H1 (cell line): ENCODE results near the gene NAA20. TPM values are rescaled to one million over a fixed set of nuclear protein-coding genes. Genes with fewer than 3 reads are reported as not detected.
A peak's percentile ranks its signal among the peaks of the same experiment; 100 is the strongest.

Source experiments
- KDM1A ChIP-seq: fragments of 200-600, 300-600 bp; sonication (generic); IDR thresholded peaks from 2 replicates; pipeline ENCODE4 v1.7.1; 2016; ENCODE audit warnings: mild to moderate bottlenecking, low read length, borderline replicate concordance
- MAFK ChIP-seq: IDR thresholded peaks from 2 replicates; pipeline ENCODE4 v1.6.1; 2012; ENCODE audit warnings: low read depth, mild to moderate bottlenecking, improper control_type of control experiment, low read length
- ZNF274 ChIP-seq: IDR thresholded peaks from 2 replicates; pipeline ENCODE4 v1.7.0; 2012; ENCODE audit warnings: low read length, borderline replicate concordance; ENCODE audit errors: extremely low read depth
- polyA plus RNA-seq, 7 experiments: library from polyadenylated mRNA; depleted of rRNA in 3 of 7; stranded (reverse) in 5 of 7; unstranded in 2 of 7; fragments of >200 nt in 5 of 7; fragments of 200-250 nt in 2 of 7; gene quantifications; 1 replicate in 5 of 7; 2 replicates in 1 of 7; 4 replicates in 1 of 7; pipeline versions ENCODE4 v1.2.1 to v1.2.3, GENCODE V29; 2011 to 2013; ENCODE audit warnings: missing spikeins in 2 of 7, mixed read lengths in 2 of 7
- total RNA-seq: library from RNA; stranded (reverse); fragmentation: NEBNext Ultra II Directional; extraction: Animal tissue kit (Norgen Biotek cat#: 25700); gene quantifications from 2 replicates; pipeline ENCODE4 v1.2.1, GENCODE V29; 2021
- TF ChIP-seq, protein P1 (sequence below): IDR thresholded peaks from 2 replicates; pipeline ENCODE4 v1.6.1; 2012; ENCODE audit warnings: inconsistent platforms

Gene NAA20
- total and polyA plus RNA-seq, 2 of the 8 experiments (the other 6 are each of a cell fraction or from before 2014, with no cell fraction given): 21.9 to 41.1 TPM

DNA sequence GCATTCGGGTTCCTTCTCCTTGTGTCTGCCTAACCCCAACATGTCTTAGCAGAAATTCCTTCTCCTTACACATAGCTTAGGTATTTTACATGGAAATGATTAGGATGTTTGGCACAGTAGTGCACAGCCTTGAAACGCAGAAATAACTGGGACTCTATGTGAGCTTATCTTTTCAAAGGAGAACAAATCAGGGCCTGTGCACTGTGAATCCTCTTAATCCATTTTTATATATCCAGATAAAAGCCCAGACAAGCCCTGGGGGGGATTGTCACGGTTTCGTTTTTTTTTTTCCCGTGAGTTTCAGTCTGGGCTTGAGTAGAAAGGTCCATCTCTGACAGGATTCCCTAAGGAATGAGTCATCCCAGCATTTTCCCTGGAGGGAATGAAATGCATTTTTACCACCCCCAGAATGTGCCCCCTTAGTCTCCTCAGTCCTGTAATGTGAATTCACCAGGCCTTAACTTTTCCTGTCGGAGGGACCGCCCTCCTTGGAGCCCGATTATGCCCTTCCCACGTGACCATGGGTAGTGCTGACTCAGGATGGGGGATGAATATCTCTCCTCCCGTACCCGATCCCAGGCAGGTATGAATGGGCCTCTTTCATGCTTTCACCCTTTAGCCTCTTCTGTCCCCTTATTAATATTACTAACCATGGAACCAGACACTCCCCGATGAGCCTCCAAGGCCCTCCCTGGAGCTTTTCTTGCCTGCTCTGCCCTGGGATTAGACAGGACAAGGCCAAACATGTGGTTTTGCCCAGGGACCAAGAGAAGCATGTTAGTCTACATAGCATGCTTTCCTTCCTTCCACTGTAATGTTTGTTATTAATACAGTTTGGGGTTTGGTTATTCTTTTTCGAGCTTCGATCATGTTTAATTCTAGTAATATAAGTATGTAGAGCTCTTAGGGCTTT is 23.9 kb upstream of the NAA20 start (continued):
- TF ChIP-seq KDM1A (no peak), ZNF274 (no peak), MAFK (peak; percentile 90)
- TF ChIP-seq, protein P1, sequence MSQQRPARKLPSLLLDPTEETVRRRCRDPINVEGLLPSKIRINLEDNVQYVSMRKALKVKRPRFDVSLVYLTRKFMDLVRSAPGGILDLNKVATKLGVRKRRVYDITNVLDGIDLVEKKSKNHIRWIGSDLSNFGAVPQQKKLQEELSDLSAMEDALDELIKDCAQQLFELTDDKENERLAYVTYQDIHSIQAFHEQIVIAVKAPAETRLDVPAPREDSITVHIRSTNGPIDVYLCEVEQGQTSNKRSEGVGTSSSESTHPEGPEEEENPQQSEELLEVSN: 0 out of 2 replicates have a peak, but pooled peaks have one; percentile 17
- TF ChIP-seq, all 59 proteins: peak for 5
